ENCODE data around the gene NPFF.

The NPFF gene

GRCh38 chr12:53474819-53475218 is 32.5 kb downstream of the NPFF start:
- DNase-seq (ENCODE audit: low read depth) = no peak

- no peak for DNase-seq (ENCODE audit: low read depth)
These were observed 33.2 kb downstream of the NPFF start for GRCh38 chr12:53474077-53474476.

GRCh38 chr12:53472056-53472582 is 35.2 kb downstream of the NPFF start:
- DNase-seq (ENCODE audit: low read depth) = no peak

- DNase-seq (ENCODE audit: low read depth) = no peak
These were observed 39.0 kb downstream of the NPFF start for GRCh38 chr12:53468282-53468681.

- DNase-seq (ENCODE audit: low read depth) = no peak
These were observed 39.4 kb downstream of the NPFF start for GRCh38 chr12:53467880-53468279.

- DNase-seq (ENCODE audit: low read depth) = no peak
These were observed 40.2 kb downstream of the NPFF start for GRCh38 chr12:53467082-53467481.

- no peak for DNase-seq (ENCODE audit: low read depth)
These were observed 40.6 kb downstream of the NPFF start for GRCh38 chr12:53466640-53467039.

GRCh38 chr12:53465679-53466078 is 41.6 kb downstream of the NPFF start:
- no peak for DNase-seq (ENCODE audit: low read depth)

GRCh38 chr12:53464685-53465418 is 42.4 kb downstream of the NPFF start:
- DNase-seq (ENCODE audit: low read depth) = no peak

- DNase-seq (ENCODE audit: low read depth) = no peak
These were observed 43.3 kb downstream of the NPFF start for GRCh38 chr12:53463802-53464560.

GRCh38 chr12:53462935-53463334 is 44.3 kb downstream of the NPFF start:
- no peak for DNase-seq (ENCODE audit: low read depth)

GRCh38 chr12:53461591-53461990 is 45.7 kb downstream of the NPFF start:
- DNase-seq (ENCODE audit: low read depth) = no peak

GRCh38 chr12:53461059-53461458 is 46.2 kb downstream of the NPFF start:
- DNase-seq (ENCODE audit: low read depth) = no peak

- no peak for DNase-seq (ENCODE audit: low read depth)
These were observed 48.2 kb downstream of the NPFF start for GRCh38 chr12:53459097-53459496.

Data from activated T-cell treated with anti-CD3 and anti-CD28 coated beads for 48 hours (primary cell).